DOHH2 (cell line): ENCODE results near the gene TMEM260.
"Not testable (repeated sequence)": the region's sequence is repeated elsewhere in the genome, so short reads cannot be mapped to it uniquely, and the experiment has no call there.

ENCODE experiments used
- H3F3A ChIP-seq: fragments of 200-600 bp; sonication (generic), shearing (Covaris generic); 2 replicates; pipeline ENCODE4 v1.6.0; 2016; ENCODE audit warnings: antibody characterized with exemption, mild to moderate bottlenecking; ENCODE audit not compliant: control insufficient read depth, insufficient read depth
- H3K27ac ChIP-seq: fragments of 200-600 bp; sonication (generic); 2 replicates; pipeline ENCODE4 v1.5.1; 2014; ENCODE audit warnings: low read depth, mild to moderate bottlenecking, low read length, moderate library complexity
- H3K27me3 ChIP-seq: fragments of 200-600 bp; sonication (generic); 2 replicates; pipeline ENCODE4 v1.6.1; 2014; ENCODE audit warnings: mild to moderate bottlenecking, low read length, mixed read lengths; ENCODE audit not compliant: control insufficient read depth
- H3K36me3 ChIP-seq: fragments of 200-600 bp; sonication (generic); 2 replicates; pipeline ENCODE4 v1.6.1; 2014; ENCODE audit warnings: mild to moderate bottlenecking, low read length, moderate library complexity, mixed read lengths; ENCODE audit not compliant: control insufficient read depth
- H3K4me1 ChIP-seq: fragments of 200-600 bp; sonication (generic); 2 replicates; pipeline ENCODE4 v1.6.1; 2014; ENCODE audit warnings: mild to moderate bottlenecking, low read length, mixed read lengths; ENCODE audit not compliant: control insufficient read depth
- H3K4me2 ChIP-seq: fragments of 200-600 bp; sonication (generic); 2 replicates; pipeline ENCODE4 v1.6.0; 2014; ENCODE audit warnings: mild to moderate bottlenecking, low read length, moderate library complexity
- H3K4me3 ChIP-seq: fragments of 200-600 bp; sonication (generic); 2 replicates; pipeline ENCODE4 v1.5.1; 2014; ENCODE audit warnings: mild to moderate bottlenecking, low read length, mixed read lengths
- H3K79me2 ChIP-seq: fragments of 200-600 bp; sonication (generic); 2 replicates; pipeline ENCODE4 v1.6.1; 2014; ENCODE audit warnings: mild to moderate bottlenecking, low read length, mixed read lengths; ENCODE audit not compliant: control insufficient read depth
- H3K9me2 ChIP-seq: fragments of 200-600 bp; sonication (generic); replicated peaks from 2 replicates; pipeline ENCODE4 v1.6.1; 2014; ENCODE audit warnings: mild to moderate bottlenecking, low read length, mixed read lengths; ENCODE audit not compliant: control insufficient read depth
- H3K9me3 ChIP-seq: fragments of 200-600 bp; sonication (generic); 2 replicates; pipeline ENCODE4 v1.6.1; 2014; ENCODE audit warnings: antibody characterized with exemption, low read length, mixed read lengths; ENCODE audit not compliant: control insufficient read depth, insufficient read depth
- H4K20me1 ChIP-seq: fragments of 200-600 bp; sonication (generic); 2 replicates; pipeline ENCODE4 v1.6.0; 2014; ENCODE audit warnings: low read depth, mild to moderate bottlenecking, antibody characterized with exemption, low read length, moderate library complexity; ENCODE audit not compliant: control insufficient read depth, insufficient read depth
- CTCF ChIP-seq: fragments of 200-600 bp; sonication (generic); IDR thresholded peaks from one replicate; pipeline ENCODE4 v1.5.1; 2014; ENCODE audit warnings: antibody characterized with exemption, mild to moderate bottlenecking, low read depth, low read length; ENCODE audit not compliant: poor library complexity, severe bottlenecking
- EZH2phosphoT487 ChIP-seq: fragments of 200-600 bp; sonication (generic); IDR thresholded peaks from 2 replicates; pipeline ENCODE4 v1.6.1; 2017; ENCODE audit warnings: borderline replicate concordance, mild to moderate bottlenecking, antibody characterized with exemption, low read length, moderate library complexity, mixed read lengths

Gene TMEM260

GRCh38 chr14:56661478-56661877 is 81.9 kb downstream of the TMEM260 start:
- Histone ChIP-seq H3F3A (no peaks in the 10 kb centered on the region), H3K4me2 (no peak overlapping the region), H3K4me3 (no peak overlapping the region), H4K20me1 (no peaks in the 10 kb centered on the region), H3K9me2 (no peaks in the 10 kb centered on the region), H3K9me3 (no peaks in the 10 kb centered on the region), H3K27me3 (no peaks in the 10 kb centered on the region), H3K79me2 (no peaks in the 10 kb centered on the region), H3K27ac (no peak overlapping the region), H3K36me3 (no peaks in the 10 kb centered on the region), H3K4me1 (no peaks in the 10 kb centered on the region)
- TF ChIP-seq EZH2phosphoT487, result no peak

- Histone ChIP-seq H3K27me3 (no peaks in the 10 kb centered on the region), H3K4me3 (no peak overlapping the region), H3F3A (no peaks in the 10 kb centered on the region), H3K27ac (no peak overlapping the region), H4K20me1 (no peaks in the 10 kb centered on the region), H3K36me3 (no peaks in the 10 kb centered on the region), H3K79me2 (no peaks in the 10 kb centered on the region), H3K9me2 (no peaks in the 10 kb centered on the region), H3K4me2 (no peak overlapping the region), H3K4me1 (no peaks in the 10 kb centered on the region), H3K9me3 (no peaks in the 10 kb centered on the region; the same call in 1 of the 2 replicates)
- TF ChIP-seq CTCF (no peak), EZH2phosphoT487 (no peak)
Observed at GRCh38 chr14:56664811-56665421, 85.3 kb downstream of the TMEM260 start.

GRCh38 chr14:56666294-56666693 is 86.7 kb downstream of the TMEM260 start:
- Histone ChIP-seq H3K9me3 (no peaks in the 10 kb centered on the region; the same call in 1 of the 2 replicates), H3F3A (no peaks in the 10 kb centered on the region), H3K79me2 (no peaks in the 10 kb centered on the region), H3K36me3 (no peaks in the 10 kb centered on the region), H3K4me1 (no peaks in the 10 kb centered on the region), H3K4me2 (no peak overlapping the region), H4K20me1 (no peaks in the 10 kb centered on the region), H3K9me2 (no peaks in the 10 kb centered on the region), H3K27me3 (no peaks in the 10 kb centered on the region), H3K4me3 (no peak overlapping the region), H3K27ac (no peak overlapping the region)
- no peak for TF ChIP-seq CTCF
- no peak for TF ChIP-seq EZH2phosphoT487

- no peaks in the 10 kb centered on the region for H3K79me2 ChIP-seq
- no peak overlapping the region for H3K27ac ChIP-seq
- no peaks in the 10 kb centered on the region for H3F3A ChIP-seq
- H3K4me3 ChIP-seq, result no peak overlapping the region
- no peak overlapping the region for H3K4me2 ChIP-seq
- H3K9me2 ChIP-seq, result no peaks in the 10 kb centered on the region
- no peaks in the 10 kb centered on the region; the same call in 1 of the 2 replicates for H3K9me3 ChIP-seq
- no peak for TF ChIP-seq EZH2phosphoT487
- no peak for TF ChIP-seq CTCF
- no peaks in the 10 kb centered on the region for H3K36me3 ChIP-seq
- no peaks in the 10 kb centered on the region for H4K20me1 ChIP-seq
- H3K27me3 ChIP-seq, result no peaks in the 10 kb centered on the region
- H3K4me1 ChIP-seq, result no peaks in the 10 kb centered on the region
Observed at GRCh38 chr14:56666716-56667115, 87.1 kb downstream of the TMEM260 start.

- not testable (repeated sequence) for H3K4me1 ChIP-seq, H3K36me3 ChIP-seq, H3K9me2 ChIP-seq, H4K20me1 ChIP-seq, H3K9me3 ChIP-seq, H3K79me2 ChIP-seq, H3K27me3 ChIP-seq, H3F3A ChIP-seq, H3K4me2 ChIP-seq, H3K27ac ChIP-seq, H3K4me3 ChIP-seq
Observed at GRCh38 chr14:56667290-56667689, 87.7 kb downstream of the TMEM260 start.
